ENCODE measurements around the gene TMEM232. TPM values are rescaled to one million over a fixed set of nuclear protein-coding genes. Genes with fewer than 3 reads are reported as not detected.
"Not testable (repeated sequence)": the region's sequence is repeated elsewhere in the genome, so short reads cannot be mapped to it uniquely, and the experiment has no call there.

The TMEM232 gene
- total RNA-seq, 1 donor from 2014 or later: 0.86 TPM

DNA sequence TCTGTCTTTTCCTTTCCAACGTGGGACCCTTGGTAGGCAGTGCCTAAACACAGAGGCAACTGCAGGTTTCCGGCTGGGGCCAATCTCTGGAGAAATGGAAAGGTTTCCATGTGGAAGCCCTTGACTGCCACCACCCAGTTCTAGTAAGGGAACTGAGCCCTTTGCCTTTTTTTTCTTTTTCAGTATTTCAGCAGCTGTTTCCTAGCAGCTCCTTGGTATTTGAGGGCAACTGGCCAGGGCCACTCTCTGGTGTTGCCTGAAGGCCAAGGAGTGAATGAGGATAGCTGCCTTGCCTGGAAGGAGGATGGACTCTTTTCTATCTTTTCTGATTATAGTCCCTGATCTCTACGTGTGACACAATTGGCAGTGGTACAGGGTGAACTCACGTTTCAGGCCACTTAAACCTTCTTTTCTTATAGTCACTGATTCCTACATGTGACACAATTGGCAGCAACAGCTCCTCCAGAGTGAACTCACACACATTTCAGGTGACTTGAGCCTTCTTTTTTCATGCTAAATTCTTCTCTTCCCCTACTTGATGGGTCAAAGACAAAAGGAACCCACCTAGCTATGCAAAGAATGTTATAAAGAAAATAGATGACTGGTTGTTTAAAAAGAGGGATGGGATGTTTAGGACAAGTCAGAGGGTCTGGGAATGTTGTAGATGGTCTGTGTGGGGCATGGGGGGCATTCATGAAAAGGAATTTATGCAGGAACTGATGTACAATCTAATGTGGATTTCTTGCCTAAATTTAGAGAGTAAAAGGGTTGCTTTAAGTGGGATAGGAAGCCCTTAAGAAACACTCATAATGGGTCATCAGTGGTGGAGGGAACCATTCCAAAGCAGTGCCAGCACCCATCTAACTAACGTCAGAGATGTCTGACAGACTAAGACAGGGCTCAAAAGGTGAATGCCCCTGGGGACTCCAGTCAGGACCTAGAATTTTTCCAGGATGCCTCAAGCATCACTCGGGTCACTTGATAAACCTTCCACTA, 190.1 kb downstream of the TMEM232 start:
- H3K4me3 ChIP-seq (ENCODE audit: low read depth, low read length): no peak overlapping the region
- no peak for DNase-seq (ENCODE audit: low read depth)
- TF ChIP-seq, protein P1, sequence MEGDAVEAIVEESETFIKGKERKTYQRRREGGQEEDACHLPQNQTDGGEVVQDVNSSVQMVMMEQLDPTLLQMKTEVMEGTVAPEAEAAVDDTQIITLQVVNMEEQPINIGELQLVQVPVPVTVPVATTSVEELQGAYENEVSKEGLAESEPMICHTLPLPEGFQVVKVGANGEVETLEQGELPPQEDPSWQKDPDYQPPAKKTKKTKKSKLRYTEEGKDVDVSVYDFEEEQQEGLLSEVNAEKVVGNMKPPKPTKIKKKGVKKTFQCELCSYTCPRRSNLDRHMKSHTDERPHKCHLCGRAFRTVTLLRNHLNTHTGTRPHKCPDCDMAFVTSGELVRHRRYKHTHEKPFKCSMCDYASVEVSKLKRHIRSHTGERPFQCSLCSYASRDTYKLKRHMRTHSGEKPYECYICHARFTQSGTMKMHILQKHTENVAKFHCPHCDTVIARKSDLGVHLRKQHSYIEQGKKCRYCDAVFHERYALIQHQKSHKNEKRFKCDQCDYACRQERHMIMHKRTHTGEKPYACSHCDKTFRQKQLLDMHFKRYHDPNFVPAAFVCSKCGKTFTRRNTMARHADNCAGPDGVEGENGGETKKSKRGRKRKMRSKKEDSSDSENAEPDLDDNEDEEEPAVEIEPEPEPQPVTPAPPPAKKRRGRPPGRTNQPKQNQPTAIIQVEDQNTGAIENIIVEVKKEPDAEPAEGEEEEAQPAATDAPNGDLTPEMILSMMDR (conservative IDR thresholded peaks at IDR 0.05; ENCODE audit: low read depth, low read length): no peak

DNA sequence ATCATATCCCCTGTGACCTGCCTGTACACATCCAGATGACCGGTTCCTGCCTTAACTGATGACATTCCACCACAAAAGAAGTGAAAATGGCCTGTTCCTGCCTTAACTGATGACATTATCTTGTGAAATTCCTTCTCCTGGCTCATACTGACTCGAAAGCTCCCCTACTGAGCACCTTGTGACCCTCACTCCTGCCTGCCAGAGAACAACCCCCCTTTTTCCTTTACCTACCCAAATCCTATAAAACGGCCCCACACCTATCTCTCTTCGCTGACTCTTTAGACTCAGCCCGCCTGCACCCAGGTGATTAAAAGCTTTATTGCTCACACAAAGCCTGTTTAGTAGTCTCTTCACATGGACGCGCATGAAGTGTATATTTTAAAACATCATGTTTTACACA, 191.3 kb downstream of the TMEM232 start:
- DNase-seq (ENCODE audit: low read depth); H3K4me3 ChIP-seq (ENCODE audit: low read depth, low read length): not testable (repeated sequence)

DNA sequence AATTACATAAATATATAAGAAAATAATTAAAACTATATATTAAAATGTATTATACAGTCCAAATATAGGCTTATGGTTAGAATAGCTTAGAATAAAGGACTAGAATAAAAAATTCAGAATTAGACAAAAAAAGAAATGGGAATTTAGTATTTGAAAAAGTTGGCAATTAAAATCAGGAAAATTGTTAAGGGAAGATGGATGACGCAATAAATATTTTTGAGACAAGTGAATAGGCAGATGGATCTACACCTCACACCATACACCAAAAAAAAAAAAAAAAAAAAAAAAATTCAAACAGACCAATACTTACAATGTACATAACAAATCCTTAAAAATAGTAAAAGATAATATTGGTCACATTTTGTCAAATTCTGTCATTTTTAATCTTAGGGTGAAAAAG, 200.7 kb downstream of the TMEM232 start:
- DNase-seq (ENCODE audit: low read depth): no peak
- H3K4me3 ChIP-seq (ENCODE audit: low read depth, low read length): no peak overlapping the region
- TF ChIP-seq, protein P1 (conservative IDR thresholded peaks at IDR 0.05; ENCODE audit: low read depth, low read length): no peak

DNA sequence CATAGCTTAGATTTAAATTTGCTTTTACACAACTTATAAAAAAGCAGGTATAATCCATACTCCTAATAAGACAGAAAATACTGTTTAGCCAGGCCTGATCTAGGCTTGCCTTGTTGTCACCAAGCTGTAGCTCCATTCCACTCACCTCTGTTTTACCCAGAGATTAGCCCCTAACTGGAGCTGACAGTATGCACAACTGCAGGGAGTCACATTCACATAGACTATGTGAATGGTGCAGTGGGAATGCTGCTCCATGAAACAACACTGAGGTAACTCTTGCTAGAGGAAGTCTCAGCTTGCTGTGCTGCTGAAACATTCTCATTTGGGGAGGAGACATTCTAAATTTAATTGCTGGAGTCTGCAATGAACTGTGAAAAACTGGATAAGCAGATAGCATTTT, 209.1 kb downstream of the TMEM232 start:
- TF ChIP-seq, protein P1 (conservative IDR thresholded peaks at IDR 0.05; ENCODE audit: low read depth, low read length): no peak
- H3K4me3 ChIP-seq (ENCODE audit: low read depth, low read length): no peak overlapping the region
- DNase-seq (ENCODE audit: low read depth): no peak

DNA sequence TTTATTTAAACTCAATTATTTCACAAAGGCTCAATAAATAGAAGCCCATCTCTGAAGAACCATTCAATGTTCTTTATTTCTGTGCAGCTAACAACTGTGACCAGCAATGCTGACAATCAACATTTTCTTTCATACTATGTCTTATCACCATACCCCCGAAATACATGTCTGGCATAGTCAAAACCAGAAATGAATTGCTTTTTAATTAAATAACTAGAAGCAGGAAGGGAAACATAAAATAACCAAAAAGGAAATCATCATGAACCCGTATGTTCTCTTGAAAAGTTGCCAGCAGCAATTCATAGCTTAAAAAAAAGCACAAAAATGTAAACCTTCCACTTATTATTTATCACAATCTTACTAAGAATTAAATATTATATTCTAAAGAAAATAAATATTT, 212.4 kb downstream of the TMEM232 start:
- DNase-seq (ENCODE audit: low read depth): no peak
- H3K4me3 ChIP-seq (ENCODE audit: low read depth, low read length): no peak overlapping the region
- TF ChIP-seq, protein P1 (conservative IDR thresholded peaks at IDR 0.05; ENCODE audit: low read depth, low read length): no peak

DNA sequence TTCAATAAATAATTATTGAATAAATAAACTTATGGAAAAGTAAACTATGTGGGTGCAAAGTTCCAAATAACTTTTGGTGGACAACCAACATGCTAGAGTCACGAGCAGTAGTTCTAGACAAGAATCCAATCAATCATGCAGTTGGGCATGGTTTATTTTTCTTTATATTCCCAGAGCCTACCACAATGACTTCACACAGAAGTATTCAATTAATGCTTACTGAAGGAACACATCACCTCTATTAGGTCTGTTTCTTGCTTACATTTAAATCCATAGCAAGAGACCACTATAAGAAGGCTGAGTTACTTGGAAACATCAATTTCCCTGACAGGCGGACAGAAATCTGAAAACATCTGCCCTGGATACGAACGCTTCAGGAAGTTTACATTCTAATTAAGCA, 214.2 kb downstream of the TMEM232 start:
- TF ChIP-seq, protein P1 (conservative IDR thresholded peaks at IDR 0.05; ENCODE audit: low read depth, low read length): no peak

DNA sequence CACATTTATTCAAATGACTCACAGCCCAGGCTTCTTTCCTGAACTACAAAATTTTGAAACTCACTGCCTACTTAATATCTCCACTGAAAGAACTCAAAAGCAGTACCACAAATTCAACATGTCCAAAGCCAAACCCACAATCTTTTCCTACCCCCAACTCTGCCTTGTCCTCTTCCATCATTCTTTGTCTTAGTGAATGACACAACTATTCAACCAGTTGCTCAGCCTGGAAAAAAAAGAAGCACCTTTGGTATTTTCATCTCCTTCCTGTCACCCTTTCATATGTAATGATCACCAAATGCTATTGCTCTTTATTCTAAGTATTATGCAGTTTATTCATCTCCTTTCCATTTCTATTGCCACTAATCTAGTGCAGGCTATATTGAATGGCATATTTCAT, 216.3 kb downstream of the TMEM232 start:
- DNase-seq (ENCODE audit: low read depth): no peak
- H3K4me3 ChIP-seq (ENCODE audit: low read depth, low read length): no peak overlapping the region
- TF ChIP-seq, protein P1 (conservative IDR thresholded peaks at IDR 0.05; ENCODE audit: low read depth, low read length): no peak

More for the DNA sequence above, 214.2 kb downstream of the TMEM232 start:
- H3K4me3 ChIP-seq (ENCODE audit: low read depth, low read length): no peak overlapping the region
- DNase-seq (ENCODE audit: low read depth): no peak

Data from epithelial cell of proximal tubule (primary cell).